ENCODE results near the gene ZFAND3. TPM values are rescaled to one million over a fixed set of nuclear protein-coding genes. Genes with fewer than 3 reads are reported as not detected.

The ZFAND3 gene
- total and polyA plus RNA-seq, 2 of the 4 experiments (the other 2 are of a cell fraction), result 10.9 to 26.7 TPM

GRCh38 chr6:38164671-38165108 lies 345.2 kb downstream of the ZFAND3 start:
- Histone ChIP-seq H2AFZ (replicated peaks; ENCODE audit: low read length, poor library complexity) (no peak overlapping the region), H3K4me2 (ENCODE audit: low read depth, low read length) (no peak overlapping the region), H4K5ac (ENCODE audit: low read depth, low read length) (no peak overlapping the region), H2AK5ac (ENCODE audit: low read depth, low read length) (no peak overlapping the region), H3K23ac (ENCODE audit: low read depth, low read length) (no peak overlapping the region), H3K27me3 (ENCODE audit: control insufficient read depth, insufficient read depth, low read length) (no peaks in the 10 kb centered on the region), H3K36me3 (ENCODE audit: control insufficient read depth, insufficient read depth, low read length) (peaks cover 5% of the 10 kb centered on the region; the same call in 1 of the 2 replicates), H3K9ac (ENCODE audit: low read depth, low read length) (no peak overlapping the region), H2AK9ac (replicated peaks; ENCODE audit: low read depth, low read length, poor library complexity) (no peak overlapping the region), H4K20me1 (ENCODE audit: insufficient read depth, low read length) (no peaks in the 10 kb centered on the region), H3K27ac (ENCODE audit: insufficient read depth, low read length) (no peak overlapping the region), H2BK15ac (ENCODE audit: low read depth, low read length) (no peak overlapping the region), H4K91ac (ENCODE audit: insufficient read depth, low read depth, low read length) (no peak overlapping the region), H3K18ac (ENCODE audit: low read depth, low read length) (no peak overlapping the region), H3K56ac (ENCODE audit: extremely low read depth, insufficient read depth, low read length) (no peak overlapping the region), H2BK5ac (ENCODE audit: low read depth, low read length, poor library complexity, severe bottlenecking) (no peak overlapping the region), H4K8ac (ENCODE audit: low read depth in 2 of 2, low read length in 2 of 2) (no peak overlapping the region), H2BK20ac (ENCODE audit: low read depth, low read length) (no peak overlapping the region), H3K9me3 (ENCODE audit: control insufficient read depth, insufficient read depth, low read length) (no peaks in the 10 kb centered on the region), H3K4me3 (ENCODE audit: insufficient read depth, low read depth, low read length) (no peak overlapping the region), H3K4me1 (ENCODE audit: control insufficient read depth, insufficient read depth, low read length) (no peaks in the 10 kb centered on the region), H2BK120ac (ENCODE audit: low read depth, low read length) (no peak overlapping the region), H3K14ac (replicated peaks; ENCODE audit: low read depth, low read length) (no peak overlapping the region), H3K79me1 (ENCODE audit: low read depth in 1 of 2, low read length in 2 of 2) (peaks cover 3 to 9% of the 10 kb centered on the region in 2 experiments; a peak in 1 of 4 replicates), H3K4ac (ENCODE audit: low read depth, low read length) (no peak overlapping the region), H3K9me1 (ENCODE audit: insufficient read depth, low read length) (peaks cover 5% of the 10 kb centered on the region; the same call in 1 of the 2 replicates)
- intact Hi-C loops (cut with micrococcal nuclease) (no loop called here), dilution Hi-C loops (cut with HindIII; ENCODE audit: low sequenced_read_pairs, unreplicated experiment) (no loop called here), in situ Hi-C loops (cut with MboI; ENCODE audit: low sequenced_read_pairs) (no loop called here)
- no peak for DNase-seq
- ATAC-seq (ENCODE audit: low read depth), result no peak
- TF ChIP-seq ELK1 (IDR thresholded peaks at IDR 0.05; ENCODE audit: borderline replicate concordance, low read depth, low read length), result no peak
- no peak for TF ChIP-seq POLR2A (IDR thresholded peaks at IDR 0.05; ENCODE audit: low read depth, low read length)
- TF ChIP-seq BHLHE40 (IDR thresholded peaks at IDR 0.05; ENCODE audit: low read depth, low read length), result no peak
- TF ChIP-seq CHD1 (IDR thresholded peaks at IDR 0.05; ENCODE audit: low read depth, low read length), result no peak
- TF ChIP-seq CEBPB (IDR thresholded peaks at IDR 0.05; ENCODE audit: low read depth, low read length), result no peak
- no peak for TF ChIP-seq CTCF (conservative IDR thresholded peaks at IDR 0.05; ENCODE audit: low read depth, low read length)
- no peak for TF ChIP-seq RFX5 (IDR thresholded peaks at IDR 0.05; ENCODE audit: low read depth, low read length)
- TF ChIP-seq RCOR1 (IDR thresholded peaks at IDR 0.05; ENCODE audit: insufficient replicate concordance, low read length), result no peak
- no peak for TF ChIP-seq MAFK (IDR thresholded peaks at IDR 0.05; ENCODE audit: low read depth, low read length)
- no peak for TF ChIP-seq FOS (IDR thresholded peaks at IDR 0.05; ENCODE audit: low read depth, low read length)
- no peak for TF ChIP-seq MAZ (IDR thresholded peaks at IDR 0.05; ENCODE audit: borderline replicate concordance, low read depth, low read length)
- TF ChIP-seq SMC3 (IDR thresholded peaks at IDR 0.05; ENCODE audit: low read depth, low read length), result no peak
- TF ChIP-seq USF2 (IDR thresholded peaks at IDR 0.05; ENCODE audit: low read depth, low read length), result no peak
- no TSS peak for BruUV-seq (replicated peaks)
- POLR2A ChIA-PET (ENCODE audit: unreplicated experiment), result no interaction called here
- 87% methylated on average over 7 of the region's 14 CpGs; no CpG with 5 or more reads in 1 of the 2 experiments for WGBS, 2 experiments (ENCODE audit: extremely low coverage in 2 of 2, insufficient read length in 1 of 2)
- CTCF ChIA-PET, result no interaction called here

Data from IMR-90 (cell line).